Measurements from ENCODE around the gene PCTP.

Gene PCTP

GRCh38 chr17:55811536-55811935, 60.7 kb downstream of the PCTP start:
- DNase-seq: no peak

DNA sequence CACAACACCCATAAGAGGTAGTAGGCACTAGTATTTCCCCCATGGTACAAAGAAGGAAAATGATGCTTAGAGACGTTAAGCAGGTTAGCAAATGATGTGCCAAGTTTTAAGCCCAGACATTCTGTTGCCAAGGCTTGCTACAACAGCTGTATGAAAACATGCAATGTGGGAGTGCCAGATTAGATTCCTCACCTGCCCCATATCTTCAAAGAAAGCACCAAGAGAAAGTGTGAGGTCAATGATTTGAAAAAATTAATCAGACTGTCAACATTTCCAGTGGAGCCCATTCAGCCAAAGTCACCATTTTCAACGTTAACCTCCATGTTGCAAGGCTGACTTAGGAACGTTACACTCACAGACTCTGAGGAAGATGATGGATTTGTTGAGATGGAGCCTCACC, 61.5 kb downstream of the PCTP start:
- DNase-seq: no peak

- no peak for DNase-seq
Measured at GRCh38 chr17:55813944-55814343, 63.1 kb downstream of the PCTP start.

DNA sequence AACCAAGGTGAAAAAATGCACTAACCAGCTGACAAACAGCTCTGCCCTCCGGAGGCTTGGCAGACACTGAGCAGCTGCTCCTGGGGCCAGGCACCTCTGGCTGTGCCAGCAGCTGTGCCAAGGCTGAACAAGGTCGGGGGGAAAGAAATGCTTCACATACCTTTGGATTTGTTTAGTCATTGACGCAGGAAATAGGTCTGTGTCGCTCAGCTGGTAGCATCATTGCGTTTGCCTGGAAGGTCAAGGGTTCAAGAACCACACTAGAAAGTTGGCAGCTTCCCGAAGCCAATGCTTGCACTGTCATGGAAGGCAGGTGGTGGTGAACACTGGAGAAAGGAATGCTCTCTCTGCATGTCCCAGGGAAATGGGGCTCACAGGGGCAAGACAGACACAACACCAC, 63.5 kb downstream of the PCTP start:
- DNase-seq: no peak

- DNase-seq: no peak
Measured at GRCh38 chr17:55816532-55817396, 65.9 kb downstream of the PCTP start.

DNA sequence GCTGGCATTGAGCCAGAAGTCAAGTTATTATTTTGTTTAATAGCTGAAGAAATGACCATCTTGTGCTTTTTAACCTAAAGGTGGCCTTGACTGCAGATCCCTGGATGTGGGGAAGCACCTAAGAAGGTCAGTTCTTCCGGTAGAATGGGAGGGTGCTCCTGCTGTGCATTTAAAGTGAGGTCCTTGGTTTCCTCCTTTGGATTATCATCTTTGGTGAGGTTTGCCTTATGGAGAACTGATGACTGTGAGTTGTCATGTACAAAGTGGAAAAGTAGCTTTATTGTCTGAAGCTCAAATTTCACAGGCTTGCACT, 66.5 kb downstream of the PCTP start:
- DNase-seq: no peak

GRCh38 chr17:55818026-55818425, 67.2 kb downstream of the PCTP start:
- no peak for DNase-seq

DNA sequence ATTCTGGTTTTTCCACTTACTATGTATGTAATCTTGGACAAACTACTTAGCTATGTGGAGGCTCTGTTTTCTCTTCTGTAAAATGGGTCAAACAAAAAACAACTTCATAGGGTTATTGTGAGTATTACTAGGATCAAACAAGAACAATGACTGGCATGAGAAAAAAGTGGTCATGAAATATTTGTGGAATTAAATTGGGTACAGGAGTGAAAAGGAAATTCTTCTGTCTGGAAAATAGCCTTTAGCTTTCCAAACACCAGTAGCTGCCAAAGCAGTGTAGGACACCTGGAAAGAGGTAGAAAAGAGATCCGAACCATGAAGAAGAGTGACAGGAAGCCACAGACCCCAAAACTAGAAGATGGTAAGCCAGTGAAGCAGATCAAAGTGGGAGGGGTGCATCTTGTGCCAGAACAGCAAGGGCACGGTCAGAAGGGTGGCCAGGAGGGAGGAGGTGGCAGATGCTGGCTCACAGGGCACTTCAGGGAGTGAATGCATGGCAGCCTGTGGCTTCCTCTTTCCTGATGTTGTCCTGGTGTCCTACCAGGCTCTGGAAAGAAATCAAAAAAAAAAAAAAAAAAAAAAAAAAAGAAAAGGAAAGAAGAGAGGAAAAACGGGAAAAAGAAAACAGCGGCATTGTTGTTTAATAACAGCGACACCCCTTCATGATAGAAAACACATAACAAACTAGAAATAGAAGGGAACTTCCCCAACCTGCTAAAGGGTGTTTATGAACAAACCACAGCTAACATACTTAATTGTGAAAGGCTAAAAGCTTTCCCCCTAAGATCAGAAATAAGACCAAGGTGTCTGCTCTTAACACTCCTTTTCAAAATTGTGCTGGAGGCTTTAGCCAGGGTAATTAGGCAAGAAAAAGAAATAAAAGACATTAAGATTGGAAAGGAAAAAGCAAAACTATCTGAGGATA, 67.9 kb downstream of the PCTP start:
- DNase-seq: no peak

DNA sequence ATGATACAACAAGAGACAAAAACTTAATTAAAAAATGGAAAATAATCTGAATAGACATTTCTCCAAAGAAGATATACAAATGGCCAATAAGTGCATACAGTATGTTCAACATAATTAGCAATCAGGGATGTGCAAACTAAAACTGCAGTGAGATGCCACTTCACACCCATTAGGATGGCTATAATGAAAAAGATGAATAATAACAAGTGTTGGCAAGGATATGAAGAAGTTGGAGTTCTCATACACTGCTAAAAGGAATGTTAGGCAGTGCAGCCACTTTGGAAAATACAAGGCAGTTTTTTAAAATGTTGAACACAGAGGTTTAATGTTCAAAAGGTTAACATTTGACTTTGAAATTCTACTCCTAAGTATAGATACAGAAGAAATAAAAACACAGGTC, 69.8 kb downstream of the PCTP start:
- DNase-seq: no peak

DNA sequence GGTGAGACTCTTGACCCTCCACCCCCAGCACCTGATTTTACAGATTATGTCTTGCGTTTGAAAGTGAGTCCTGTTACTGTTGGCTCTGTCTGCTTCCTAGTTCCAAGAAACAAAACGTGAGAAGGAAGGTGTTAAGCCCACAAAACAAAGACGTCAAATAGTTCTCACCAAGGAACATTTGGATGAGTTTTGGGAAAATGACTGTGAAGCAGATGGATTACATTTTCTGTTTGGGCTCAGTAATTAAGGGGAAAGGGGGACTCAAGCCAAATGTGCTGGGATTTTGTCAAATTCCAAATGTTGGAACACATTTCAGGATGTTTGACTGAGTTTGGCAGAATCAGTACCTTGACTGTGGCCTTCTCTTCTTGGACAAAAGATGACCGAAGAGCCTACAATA, 71.2 kb downstream of the PCTP start:
- no peak for DNase-seq

DNA sequence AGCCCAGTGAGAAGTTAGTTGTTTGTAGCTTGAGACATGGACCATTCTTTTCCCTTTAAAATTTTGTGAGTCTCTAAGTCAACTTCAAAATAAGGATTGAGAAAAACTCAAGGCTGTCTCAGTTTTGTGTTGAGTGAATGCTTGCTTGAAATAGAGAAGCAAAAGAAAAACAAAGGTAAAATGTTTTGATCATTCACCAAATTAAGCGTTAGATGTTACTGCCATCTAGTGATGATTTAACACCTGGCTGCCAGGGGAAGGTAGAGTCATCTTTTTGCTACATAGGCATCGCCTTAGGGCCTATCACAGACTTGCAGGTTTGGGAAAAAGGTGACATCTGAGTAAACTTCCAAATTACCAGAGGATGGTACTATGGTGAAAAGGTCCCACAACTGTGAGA, 74.4 kb downstream of the PCTP start:
- DNase-seq: peak; percentile 48

All from DMS53 (cell line).